Transverse colon (tissue), 4 donors: ENCODE data around the gene RERG.

ENCODE experiments used
- CTCF ChIP-seq, 5 experiments: fragments of 200-600 bp in 3 of 5; fragments of 450-650 bp in 2 of 5; sonication (generic) in 3 of 5; IDR thresholded peaks; 1 replicate in 2 of 5; 2 replicates in 3 of 5; pipeline ENCODE4 v1.5.1; 2016 to 2017; ENCODE audit warnings: antibody characterized with exemption in 5 of 5, inconsistent platforms in 3 of 5, mild to moderate bottlenecking in 2 of 5, moderate library complexity in 1 of 5
- POLR2A ChIP-seq: fragments of 450-650 bp; IDR thresholded peaks from one replicate; pipeline ENCODE4 v1.6.1; 2016; ENCODE audit warnings: antibody characterized with exemption, mild to moderate bottlenecking, moderate library complexity
- POLR2AphosphoS5 ChIP-seq, 3 donors: sonication (generic); formaldehyde crosslinking; IDR thresholded peaks; one replicate each; pipeline ENCODE4 v1.6.1; 2016; ENCODE audit warnings: antibody characterized with exemption in 3 of 3

DNA sequence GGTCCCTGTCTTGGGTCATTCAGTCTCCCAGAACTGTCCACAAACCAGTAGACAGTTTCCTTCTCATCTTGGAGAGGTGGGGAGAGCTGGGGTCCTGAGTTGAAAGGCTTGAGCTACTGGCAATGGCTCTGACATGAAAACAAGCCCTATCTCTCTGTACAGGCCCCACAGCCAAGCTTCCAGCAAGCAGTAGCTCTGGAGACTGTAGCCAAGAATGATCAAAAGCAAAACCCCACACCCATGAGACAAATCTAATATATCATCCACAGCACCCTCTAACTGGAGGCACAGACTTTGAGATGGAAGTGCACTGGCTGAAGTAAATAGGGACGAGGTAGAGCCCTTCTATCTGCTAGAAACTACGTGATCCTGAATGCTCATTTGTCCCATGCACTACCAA lies 40.9 kb downstream of the RERG start:
- TF ChIP-seq POLR2AphosphoS5 (IDR thresholded peaks at IDR 0.05) (no peak), POLR2A (no peak), CTCF (IDR thresholded peaks at IDR 0.05) (no peak)
